MM.1S (cell line): ENCODE results near the gene KRT79.
"Not testable (repeated sequence)": the region's sequence is repeated elsewhere in the genome, so short reads cannot be mapped to it uniquely, and the experiment has no call there.

Source experiments
- DNase-seq: peaks from one replicate; pipeline ENCODE4 v3.0.0-alpha.2; 2015
- H2AFZ ChIP-seq: fragments of 300-600 bp; sonication (generic); 2 replicates; pipeline ENCODE4 v1.6.0; 2016; ENCODE audit warnings: antibody characterized with exemption, low read length
- H3F3A ChIP-seq: fragments of 300-600 bp; sonication (generic); 2 replicates; pipeline ENCODE4 v1.6.1; 2016; ENCODE audit warnings: mild to moderate bottlenecking, antibody characterized with exemption, low read length, moderate library complexity, mixed read lengths; ENCODE audit not compliant: insufficient read depth
- H3K27ac ChIP-seq: fragments of 300-600 bp; sonication (generic); 2 replicates; pipeline ENCODE4 v1.5.1; 2016; ENCODE audit warnings: mild to moderate bottlenecking, low read length
- H3K27me3 ChIP-seq: fragments of 300-600 bp; sonication (generic); replicated peaks from 2 replicates; pipeline ENCODE4 v1.6.0; 2016; ENCODE audit warnings: low read length; ENCODE audit not compliant: insufficient read depth
- H3K36me3 ChIP-seq: fragments of 300-600 bp; sonication (generic); replicated peaks from 2 replicates; pipeline ENCODE4 v1.6.1; 2016; ENCODE audit warnings: mild to moderate bottlenecking, low read length, mixed read lengths; ENCODE audit not compliant: insufficient read depth
- H3K4me1 ChIP-seq: fragments of 300-600 bp; sonication (generic); 2 replicates; pipeline ENCODE4 v1.6.1; 2016; ENCODE audit warnings: low read length, mixed read lengths
- H3K4me2 ChIP-seq: fragments of 300-600 bp; sonication (generic); 2 replicates; pipeline ENCODE4 v1.6.0; 2016; ENCODE audit warnings: low read depth, low read length
- H3K4me3 ChIP-seq: fragments of 300-600 bp; sonication (generic); 2 replicates; pipeline ENCODE4 v1.5.1; 2016; ENCODE audit warnings: low read length, mixed read lengths
- H3K79me2 ChIP-seq: fragments of 300-600 bp; sonication (generic); 2 replicates; pipeline ENCODE4 v1.6.1; 2016; ENCODE audit warnings: mixed run types, low read length, mixed read lengths
- H3K9ac ChIP-seq: fragments of 300-600 bp; sonication (generic); 2 replicates; pipeline ENCODE4 v1.6.1; 2016; ENCODE audit warnings: low read length, mixed read lengths
- H3K9me2 ChIP-seq: fragments of 300-600 bp; sonication (generic); replicated peaks from 2 replicates; pipeline ENCODE4 v1.6.1; 2016; ENCODE audit warnings: mild to moderate bottlenecking, low read length, mixed read lengths; ENCODE audit not compliant: insufficient read depth
- H3K9me3 ChIP-seq: fragments of 300-600 bp; sonication (generic); replicated peaks from 2 replicates; pipeline ENCODE4 v1.6.1; 2016; ENCODE audit warnings: mild to moderate bottlenecking, low read length, mixed read lengths; ENCODE audit not compliant: insufficient read depth
- H4K20me1 ChIP-seq: fragments of 300-600 bp; sonication (generic); 2 replicates; pipeline ENCODE4 v1.6.1; 2016; ENCODE audit warnings: mild to moderate bottlenecking, low read length, moderate library complexity, mixed read lengths; ENCODE audit not compliant: insufficient read depth
- EZH2 ChIP-seq: fragments of 300-600 bp; sonication (generic); optimal IDR thresholded peaks from 2 replicates; pipeline ENCODE3; 2017; ENCODE audit warnings: low read depth, mild to moderate bottlenecking, antibody characterized with exemption, low read length, mixed read lengths
- EZH2phosphoT487 ChIP-seq: fragments of 300-600 bp; sonication (generic); IDR thresholded peaks from 2 replicates; pipeline ENCODE4 v1.6.1; 2018; ENCODE audit warnings: antibody characterized with exemption, low read length
- TF ChIP-seq, protein P1 (sequence below): fragments of 300-600 bp; sonication (generic); IDR thresholded peaks from 2 replicates; pipeline ENCODE4 v1.5.1; 2016; ENCODE audit warnings: antibody characterized with exemption, low read length, mixed read lengths

The KRT79 gene

DNA sequence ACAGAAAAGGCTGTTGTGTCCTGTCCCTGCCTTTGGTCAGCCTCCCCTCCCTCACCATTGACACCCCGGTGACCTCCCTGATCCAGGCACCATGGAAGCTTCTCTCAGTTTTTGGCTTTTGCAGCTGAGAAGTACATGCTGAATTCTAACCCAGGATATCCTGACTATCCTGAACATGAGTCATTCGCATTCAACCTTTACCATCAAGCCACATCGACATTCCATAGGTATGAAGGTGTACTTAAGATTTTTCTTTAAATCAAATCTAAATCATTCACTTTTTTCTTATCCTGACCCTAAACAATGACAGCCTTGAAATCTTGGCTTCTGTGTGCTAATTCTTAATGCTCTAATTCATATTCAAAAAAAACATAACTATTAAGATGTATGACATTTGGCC is 23.4 kb upstream of the KRT79 start:
- H3K27me3 ChIP-seq, result peaks cover 55% of the 10 kb centered on the region
- H3K4me1 ChIP-seq, result no peaks in the 10 kb centered on the region
- no peaks in the 10 kb centered on the region for H3F3A ChIP-seq
- H3K9me3 ChIP-seq, result no peaks in the 10 kb centered on the region
- H4K20me1 ChIP-seq, result no peaks in the 10 kb centered on the region
- no peak overlapping the region for H3K4me2 ChIP-seq
- no peaks in the 10 kb centered on the region for H3K79me2 ChIP-seq
- no peak overlapping the region for H3K4me3 ChIP-seq
- no peak for DNase-seq
- H3K9me2 ChIP-seq, result no peaks in the 10 kb centered on the region
- H2AFZ ChIP-seq, result no peak overlapping the region
- H3K9ac ChIP-seq, result no peak overlapping the region
- TF ChIP-seq EZH2phosphoT487 (no peak), EZH2 (no peak)
- TF ChIP-seq, protein P1, sequence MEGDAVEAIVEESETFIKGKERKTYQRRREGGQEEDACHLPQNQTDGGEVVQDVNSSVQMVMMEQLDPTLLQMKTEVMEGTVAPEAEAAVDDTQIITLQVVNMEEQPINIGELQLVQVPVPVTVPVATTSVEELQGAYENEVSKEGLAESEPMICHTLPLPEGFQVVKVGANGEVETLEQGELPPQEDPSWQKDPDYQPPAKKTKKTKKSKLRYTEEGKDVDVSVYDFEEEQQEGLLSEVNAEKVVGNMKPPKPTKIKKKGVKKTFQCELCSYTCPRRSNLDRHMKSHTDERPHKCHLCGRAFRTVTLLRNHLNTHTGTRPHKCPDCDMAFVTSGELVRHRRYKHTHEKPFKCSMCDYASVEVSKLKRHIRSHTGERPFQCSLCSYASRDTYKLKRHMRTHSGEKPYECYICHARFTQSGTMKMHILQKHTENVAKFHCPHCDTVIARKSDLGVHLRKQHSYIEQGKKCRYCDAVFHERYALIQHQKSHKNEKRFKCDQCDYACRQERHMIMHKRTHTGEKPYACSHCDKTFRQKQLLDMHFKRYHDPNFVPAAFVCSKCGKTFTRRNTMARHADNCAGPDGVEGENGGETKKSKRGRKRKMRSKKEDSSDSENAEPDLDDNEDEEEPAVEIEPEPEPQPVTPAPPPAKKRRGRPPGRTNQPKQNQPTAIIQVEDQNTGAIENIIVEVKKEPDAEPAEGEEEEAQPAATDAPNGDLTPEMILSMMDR, result no peak
- H3K27ac ChIP-seq, result no peak overlapping the region
- H3K36me3 ChIP-seq, result no peaks in the 10 kb centered on the region

DNA sequence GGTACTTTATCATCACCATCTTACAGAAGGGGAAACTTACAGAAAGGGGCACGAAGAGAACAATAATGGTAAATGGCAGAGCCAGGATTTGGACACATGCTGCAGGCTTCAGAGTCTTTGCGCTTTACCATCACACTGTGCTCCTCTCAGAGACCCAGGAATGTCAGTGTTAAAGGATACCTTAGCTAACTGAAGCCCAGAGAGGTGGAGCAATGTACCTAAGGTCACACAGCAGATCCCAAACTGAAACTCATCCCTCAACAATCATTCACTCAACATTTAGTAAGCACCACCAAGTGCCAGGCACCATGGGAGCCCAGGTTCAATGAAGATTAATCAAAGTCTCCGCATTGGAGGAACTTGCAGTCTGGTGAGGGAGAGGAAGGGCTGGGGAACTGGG is 22.7 kb upstream of the KRT79 start:
- no peak overlapping the region for H3K27ac ChIP-seq
- no peak for DNase-seq
- no peak overlapping the region for H3K4me2 ChIP-seq
- no peak overlapping the region for H3K9ac ChIP-seq
- H3K4me1 ChIP-seq, result no peaks in the 10 kb centered on the region
- no peaks in the 10 kb centered on the region for H3K36me3 ChIP-seq
- H3K9me2 ChIP-seq, result no peaks in the 10 kb centered on the region
- no peak overlapping the region for H2AFZ ChIP-seq
- no peak overlapping the region for H3K4me3 ChIP-seq
- H3K79me2 ChIP-seq, result no peaks in the 10 kb centered on the region
- no peaks in the 10 kb centered on the region for H4K20me1 ChIP-seq
- TF ChIP-seq EZH2 (no peak), EZH2phosphoT487 (no peak)
- TF ChIP-seq, protein P1, result no peak
- H3K27me3 ChIP-seq, result peaks cover 56% of the 10 kb centered on the region
- no peaks in the 10 kb centered on the region for H3K9me3 ChIP-seq
- H3F3A ChIP-seq, result no peaks in the 10 kb centered on the region

DNA sequence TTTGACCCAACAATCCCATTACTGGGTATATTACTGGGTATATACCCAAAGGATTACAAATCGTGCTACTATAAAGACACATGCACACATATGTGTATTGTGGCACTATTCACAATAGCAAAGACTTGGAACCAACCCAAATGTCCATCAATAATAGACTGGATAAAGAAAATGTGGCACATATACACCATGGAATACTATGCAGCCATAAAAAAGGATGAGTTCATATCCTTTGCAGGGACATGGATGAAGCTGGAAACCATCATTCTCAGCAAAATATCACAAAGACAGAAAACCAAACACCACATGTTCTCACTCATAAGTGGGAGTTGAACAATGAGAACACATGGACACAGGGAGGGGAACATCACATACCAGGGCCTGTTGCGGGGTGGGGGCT is 22.0 kb upstream of the KRT79 start:
- not testable (repeated sequence) for H2AFZ ChIP-seq, H3K9me2 ChIP-seq, H3K36me3 ChIP-seq, H3F3A ChIP-seq, DNase-seq, H4K20me1 ChIP-seq, H3K79me2 ChIP-seq, H3K4me1 ChIP-seq, H3K9ac ChIP-seq, H3K4me3 ChIP-seq, H3K27ac ChIP-seq, H3K9me3 ChIP-seq, H3K4me2 ChIP-seq
- peaks cover 58% of the 10 kb centered on the region for H3K27me3 ChIP-seq

DNA sequence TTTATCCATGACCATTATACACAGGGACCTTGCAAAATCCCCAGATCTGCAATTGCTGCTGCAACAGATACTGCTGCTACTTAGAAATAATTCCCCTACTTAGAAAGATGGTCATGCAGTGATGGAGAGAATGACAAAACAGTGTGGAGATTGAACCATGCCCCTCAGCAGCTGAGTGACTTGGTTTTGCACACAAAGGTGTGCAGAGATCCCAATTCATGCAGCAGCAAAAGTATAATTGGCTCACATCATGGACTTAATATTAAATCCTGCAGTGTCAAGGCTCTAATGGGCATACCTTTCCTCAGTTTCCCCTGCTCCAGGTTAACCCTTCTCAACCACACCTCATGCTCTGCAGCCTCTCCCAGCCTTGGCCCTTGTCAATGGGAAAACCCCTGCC is 17.7 kb upstream of the KRT79 start:
- no peaks in the 10 kb centered on the region for H3F3A ChIP-seq
- TF ChIP-seq EZH2phosphoT487 (no peak), EZH2 (no peak)
- TF ChIP-seq, protein P1, result no peak

More for the DNA sequence above, 17.7 kb upstream of the KRT79 start:
- peaks cover 68% of the 10 kb centered on the region for H3K27me3 ChIP-seq
- H3K27ac ChIP-seq, result no peak overlapping the region
- no peaks in the 10 kb centered on the region for H4K20me1 ChIP-seq
- no peak overlapping the region for H3K4me3 ChIP-seq
- DNase-seq, result no peak
- H3K79me2 ChIP-seq, result no peaks in the 10 kb centered on the region
- H3K4me1 ChIP-seq, result no peaks in the 10 kb centered on the region
- no peak overlapping the region for H3K4me2 ChIP-seq
- no peaks in the 10 kb centered on the region for H3K9me2 ChIP-seq
- H3K36me3 ChIP-seq, result no peaks in the 10 kb centered on the region
- no peaks in the 10 kb centered on the region for H3K9me3 ChIP-seq
- H3K9ac ChIP-seq, result no peak overlapping the region
- H2AFZ ChIP-seq, result no peak overlapping the region
